GM13976 (cell line): ENCODE results near the gene PPP2R5A.

Experiments used
- DNase-seq: peaks from one replicate; pipeline ENCODE4 v3.0.0; 2012; ENCODE audit warnings: low spot score
- CTCF ChIP-seq: IDR thresholded peaks from 2 replicates; pipeline ENCODE4 v1.5.1; 2012; ENCODE audit warnings: borderline replicate concordance, mild to moderate bottlenecking; ENCODE audit not compliant: insufficient read depth; ENCODE audit errors: extremely low read depth, missing control alignments, control extremely low read depth
- in situ Hi-C: fragments of 300-500 bp; cut with MboI; formaldehyde crosslinking; loops from one replicate; pipeline ENCODE4 v1.12.0; 2022; ENCODE audit warnings: low sequenced_read_pairs, mixed read lengths, inconsistent platforms; ENCODE audit not compliant: unreplicated experiment

PPP2R5A gene

DNA sequence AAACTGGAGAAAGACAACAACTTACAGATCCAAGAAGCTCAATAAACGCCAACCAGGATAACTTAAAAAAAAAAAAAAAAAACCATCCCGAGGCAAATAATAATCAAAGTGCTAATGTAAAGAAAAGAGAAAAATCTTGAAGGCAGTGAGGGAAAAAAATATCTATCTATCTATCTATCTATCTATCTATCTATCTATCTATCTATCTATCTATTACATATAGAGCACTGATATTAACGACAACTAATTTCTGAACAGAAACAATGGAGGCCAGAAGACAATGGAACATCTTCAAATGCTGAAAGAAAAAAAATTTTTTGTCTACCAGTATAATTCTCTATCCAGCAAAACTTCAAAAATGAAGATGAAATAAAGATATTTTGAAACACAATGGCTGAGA, 111.4 kb downstream of the PPP2R5A start:
- TF ChIP-seq CTCF, result no peak
- in situ Hi-C loops, result no loop called here

DNA sequence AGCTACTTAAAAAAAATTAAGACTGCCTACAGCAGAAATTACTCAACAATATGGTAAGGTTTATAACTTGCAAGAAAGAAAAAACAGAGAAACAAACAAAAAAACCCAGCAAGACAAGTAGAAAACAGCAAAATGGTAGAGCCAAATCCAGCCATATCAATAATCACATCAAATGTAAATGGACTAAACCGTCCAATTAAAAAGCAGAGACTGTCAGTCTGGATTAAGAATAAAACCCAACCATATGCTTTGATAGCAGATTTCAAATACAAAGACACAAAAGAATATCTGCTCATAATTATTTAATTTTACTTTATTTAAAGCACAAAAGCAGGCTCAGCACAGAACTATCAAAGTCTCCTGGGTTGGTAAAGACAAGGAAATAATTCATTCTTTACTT, 112.0 kb downstream of the PPP2R5A start:
- in situ Hi-C loops, result no loop called here
- TF ChIP-seq CTCF, result no peak
- DNase-seq, result no peak

More for the DNA sequence above, 111.4 kb downstream of the PPP2R5A start:
- no peak for DNase-seq

DNA sequence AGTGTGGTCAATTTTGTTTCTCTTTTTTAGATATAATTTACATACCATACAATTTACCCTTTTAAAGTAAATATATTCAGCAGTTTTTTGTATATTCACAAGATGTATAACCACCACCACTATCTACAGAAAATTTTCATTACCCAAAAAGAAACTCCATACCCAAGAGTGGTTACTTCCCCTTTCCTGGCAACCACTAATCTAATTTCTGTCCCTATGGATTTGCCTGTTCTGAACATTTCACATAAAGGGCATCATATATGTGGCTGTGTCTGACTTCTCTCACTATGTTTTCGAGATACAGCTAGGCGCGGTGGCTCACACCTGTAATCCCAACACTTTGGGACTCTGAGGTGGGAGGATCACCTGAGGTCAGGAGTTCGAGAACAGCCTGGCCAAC, 115.8 kb downstream of the PPP2R5A start:
- TF ChIP-seq CTCF, result no peak
- in situ Hi-C loops, result no loop called here
- DNase-seq, result no peak

- no peak for DNase-seq
- no peak for TF ChIP-seq CTCF
- in situ Hi-C loops, result no loop called here
These were observed 116.8 kb downstream of the PPP2R5A start for GRCh38 chr1:212401838-212402582.

DNA sequence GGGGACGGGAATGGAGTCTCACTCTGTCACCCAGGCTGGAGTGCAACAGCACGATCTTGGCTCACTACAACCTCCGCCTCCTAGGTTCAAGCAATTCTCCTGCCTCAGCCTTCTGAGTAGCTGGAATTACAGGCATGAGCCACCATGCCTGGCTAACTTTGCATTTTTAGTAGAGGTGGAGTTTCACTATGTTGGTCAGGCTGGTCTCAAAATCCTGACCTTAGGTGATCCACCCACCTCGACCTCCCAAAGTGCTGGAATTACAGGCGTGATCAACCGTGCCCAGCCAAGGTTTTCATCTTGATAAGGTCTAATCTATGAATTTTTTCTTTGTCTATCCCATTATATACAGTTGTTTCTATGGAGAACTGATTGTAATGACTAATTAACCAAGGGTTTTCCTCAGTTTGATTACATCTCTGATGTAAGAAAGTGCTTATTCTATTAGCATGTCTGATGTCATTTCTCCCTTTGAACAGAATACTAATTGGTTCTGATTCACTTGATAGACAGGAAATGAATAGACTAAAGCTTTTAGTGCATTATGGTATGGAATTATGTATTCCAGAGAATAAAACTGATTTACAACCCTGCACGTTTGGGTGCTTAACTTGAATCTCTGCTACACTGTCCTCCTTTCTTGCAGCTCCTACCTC, 117.6 kb downstream of the PPP2R5A start:
- in situ Hi-C loops, result no loop called here
- no peak for TF ChIP-seq CTCF
- no peak for DNase-seq

- no peak for DNase-seq
- in situ Hi-C loops, result no loop called here
- no peak for TF ChIP-seq CTCF
These were observed 125.1 kb downstream of the PPP2R5A start for GRCh38 chr1:212410231-212410820.
